Vagina (tissue), 2 donors: ENCODE data around the gene REV1. TPM values are rescaled to one million over a fixed set of nuclear protein-coding genes. Genes with fewer than 3 reads are reported as not detected.
"Not testable (repeated sequence)": the region's sequence is repeated elsewhere in the genome, so short reads cannot be mapped to it uniquely, and the experiment has no call there.

Experiments used
- DNase-seq, 2 donors: peaks; one replicate each; pipeline ENCODE4 v3.0.0-alpha.2; 2017; ENCODE audit errors: extremely low spot score in 2 of 2
- H3K27ac ChIP-seq: fragments of 200-600 bp; sonication (generic); one replicate; pipeline ENCODE4 v1.5.1; 2019
- H3K27me3 ChIP-seq: fragments of 200-600 bp; sonication (generic); one replicate; pipeline ENCODE4 v1.5.1; 2019
- H3K36me3 ChIP-seq, 2 donors: fragments of 200-600 bp; sonication (generic); one replicate each; pipeline ENCODE4 v1.5.1; 2017 to 2019
- H3K4me1 ChIP-seq: fragments of 200-600 bp; sonication (generic); one replicate; pipeline ENCODE4 v1.5.1; 2019
- H3K4me3 ChIP-seq, 2 donors: fragments of 200-600 bp; sonication (generic); 1 replicate in 1 of 2; 2 replicates in 1 of 2; pipeline ENCODE4 v1.5.1; 2016 to 2019
- H3K9me3 ChIP-seq: fragments of 200-600 bp; sonication (generic); one replicate; pipeline ENCODE4 v1.5.1; 2019
- POLR2A ChIP-seq, 2 donors: fragments of 450-650 bp; IDR thresholded peaks; one replicate each; pipeline ENCODE4 v1.6.1; 2017; ENCODE audit warnings: antibody characterized with exemption in 2 of 2, mild to moderate bottlenecking in 2 of 2, moderate library complexity in 2 of 2
- POLR2AphosphoS5 ChIP-seq, 2 donors: sonication (generic); formaldehyde crosslinking; IDR thresholded peaks; one replicate each; pipeline ENCODE4 v1.9.0; 2017; ENCODE audit warnings: antibody characterized with exemption in 2 of 2, mild to moderate bottlenecking in 2 of 2, low read depth in 1 of 2; ENCODE audit not compliant: insufficient read depth in 1 of 2
- intact Hi-C: fragments of 100-400 bp; cut with DNase I; formaldehyde crosslinking; loops from one replicate; pipeline ENCODE4 v1.15.1; 2023
- total RNA-seq: library from RNA; depleted of rRNA; stranded (reverse); fragments of >200 nt; gene quantifications from one replicate; pipeline ENCODE4 v1.2.3, GENCODE V29; 2016
- TF ChIP-seq, protein P1 (sequence below), 3 experiments: fragments of 450-650 bp in 2 of 3; fragments of 200-600 bp in 1 of 3; sonication (generic) in 1 of 3; IDR thresholded peaks; one replicate each; pipeline ENCODE4 v1.5.1; 2017 to 2019; ENCODE audit warnings: antibody characterized with exemption in 3 of 3, mild to moderate bottlenecking in 2 of 3, moderate library complexity in 2 of 3

REV1 gene
- total RNA-seq, 1 donor from 2014 or later, result 102 TPM

DNA sequence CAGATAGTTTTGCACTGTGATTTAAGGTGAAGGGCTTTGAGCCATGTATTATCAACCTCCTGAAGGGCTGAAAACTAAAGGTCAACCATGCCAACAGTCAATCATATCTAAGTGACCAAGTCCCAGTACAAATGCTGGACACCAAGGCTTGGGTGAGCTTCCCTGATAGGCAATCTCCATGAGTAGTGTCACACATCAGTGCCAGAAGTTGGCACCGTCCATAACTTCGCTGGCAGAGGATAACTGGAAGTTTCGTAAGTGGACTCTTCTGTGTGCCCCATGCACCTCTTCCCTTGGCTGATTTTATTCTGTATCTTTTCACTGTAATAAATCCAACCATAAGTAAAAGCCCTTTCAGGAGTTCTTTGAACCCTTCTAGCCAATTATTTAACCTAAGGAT, 13.2 kb downstream of the REV1 start:
- TF ChIP-seq, protein P1, sequence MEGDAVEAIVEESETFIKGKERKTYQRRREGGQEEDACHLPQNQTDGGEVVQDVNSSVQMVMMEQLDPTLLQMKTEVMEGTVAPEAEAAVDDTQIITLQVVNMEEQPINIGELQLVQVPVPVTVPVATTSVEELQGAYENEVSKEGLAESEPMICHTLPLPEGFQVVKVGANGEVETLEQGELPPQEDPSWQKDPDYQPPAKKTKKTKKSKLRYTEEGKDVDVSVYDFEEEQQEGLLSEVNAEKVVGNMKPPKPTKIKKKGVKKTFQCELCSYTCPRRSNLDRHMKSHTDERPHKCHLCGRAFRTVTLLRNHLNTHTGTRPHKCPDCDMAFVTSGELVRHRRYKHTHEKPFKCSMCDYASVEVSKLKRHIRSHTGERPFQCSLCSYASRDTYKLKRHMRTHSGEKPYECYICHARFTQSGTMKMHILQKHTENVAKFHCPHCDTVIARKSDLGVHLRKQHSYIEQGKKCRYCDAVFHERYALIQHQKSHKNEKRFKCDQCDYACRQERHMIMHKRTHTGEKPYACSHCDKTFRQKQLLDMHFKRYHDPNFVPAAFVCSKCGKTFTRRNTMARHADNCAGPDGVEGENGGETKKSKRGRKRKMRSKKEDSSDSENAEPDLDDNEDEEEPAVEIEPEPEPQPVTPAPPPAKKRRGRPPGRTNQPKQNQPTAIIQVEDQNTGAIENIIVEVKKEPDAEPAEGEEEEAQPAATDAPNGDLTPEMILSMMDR (IDR thresholded peaks at IDR 0.05), result no peak
- TF ChIP-seq POLR2A (IDR thresholded peaks at IDR 0.05), result no peak
- intact Hi-C loops, result no loop called here
- H3K4me3 ChIP-seq, result no peak overlapping the region
- H3K27me3 ChIP-seq, result no peaks in the 10 kb centered on the region
- peak overlapping the region; percentile 22 for H3K27ac ChIP-seq
- no peaks in the 10 kb centered on the region for H3K9me3 ChIP-seq
- H3K36me3 ChIP-seq, result no peaks in the 10 kb centered on the region
- peaks cover 88% of the 10 kb centered on the region for H3K4me1 ChIP-seq
- DNase-seq, result no peak

DNA sequence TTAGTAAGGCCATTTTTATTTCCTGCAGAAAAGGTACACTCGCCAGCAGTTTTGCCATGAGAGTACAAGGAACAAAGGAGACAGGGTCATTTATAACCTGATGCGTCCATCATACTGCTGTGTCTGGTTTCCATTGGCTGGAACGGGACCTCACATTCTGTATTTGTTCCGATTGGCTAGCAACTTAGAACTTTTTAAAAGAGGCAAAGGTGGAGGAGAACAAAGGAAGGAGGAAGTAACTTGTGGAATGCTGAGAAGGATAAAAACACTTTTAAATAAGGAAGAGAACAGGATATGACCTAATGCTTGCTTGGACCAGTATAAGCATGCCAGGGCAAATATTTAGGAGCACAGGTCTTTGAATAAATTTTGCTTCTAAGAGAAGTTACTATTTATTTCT, 14.7 kb downstream of the REV1 start:
- TF ChIP-seq POLR2AphosphoS5 (IDR thresholded peaks at IDR 0.05; ENCODE audit: insufficient read depth in 1 of 2, low read depth in 1 of 2), result peak in 1 of 2 donors; percentile 72
- H3K36me3 ChIP-seq, H3K4me3 ChIP-seq, H3K9me3 ChIP-seq, intact Hi-C loops, DNase-seq, H3K27me3 ChIP-seq: not testable (repeated sequence)
- Histone ChIP-seq H3K4me1 (peaks cover 82% of the 10 kb centered on the region), H3K27ac (peak overlapping the region; percentile 22)

GRCh38 chr2:99473518-99474083, 16.2 kb downstream of the REV1 start:
- intact Hi-C loops, result no loop called here
- Histone ChIP-seq H3K27me3 (no peaks in the 10 kb centered on the region), H3K4me1 (peaks cover 69% of the 10 kb centered on the region), H3K9me3 (no peaks in the 10 kb centered on the region), H3K4me3 (no peak overlapping the region), H3K27ac (no peak overlapping the region), H3K36me3 (no peaks in the 10 kb centered on the region)
- DNase-seq, result no peak
- TF ChIP-seq POLR2AphosphoS5 (IDR thresholded peaks at IDR 0.05; ENCODE audit: insufficient read depth in 1 of 2, low read depth in 1 of 2), result no peak
- TF ChIP-seq POLR2A (IDR thresholded peaks at IDR 0.05), result no peak
- TF ChIP-seq, protein P1 (IDR thresholded peaks at IDR 0.05), result no peak

GRCh38 chr2:99472600-99472960, 17.2 kb downstream of the REV1 start:
- Histone ChIP-seq H3K4me3 (no peak overlapping the region), H3K27me3 (no peaks in the 10 kb centered on the region), H3K4me1 (peaks cover 65% of the 10 kb centered on the region), H3K27ac (peak overlapping the region; percentile 42), H3K36me3 (no peaks in the 10 kb centered on the region), H3K9me3 (no peaks in the 10 kb centered on the region)
- no peak for DNase-seq
- TF ChIP-seq POLR2AphosphoS5 (IDR thresholded peaks at IDR 0.05; ENCODE audit: insufficient read depth in 1 of 2, low read depth in 1 of 2) (no peak), POLR2A (IDR thresholded peaks at IDR 0.05) (no peak)
- TF ChIP-seq, protein P1 (IDR thresholded peaks at IDR 0.05), result no peak
- intact Hi-C loops, result no loop called here

GRCh38 chr2:99471654-99472599, 17.9 kb downstream of the REV1 start:
- H3K4me1 ChIP-seq, result peaks cover 62% of the 10 kb centered on the region
- DNase-seq, result no peak
- H3K27ac ChIP-seq, result peak overlapping the region; percentile 42
- intact Hi-C loops, result no loop called here
- no peaks in the 10 kb centered on the region for H3K36me3 ChIP-seq
- no peaks in the 10 kb centered on the region for H3K27me3 ChIP-seq
- no peaks in the 10 kb centered on the region for H3K9me3 ChIP-seq
- TF ChIP-seq, protein P1 (IDR thresholded peaks at IDR 0.05), result no peak
- peak in 1 of 2 donors; percentile 38 for TF ChIP-seq POLR2AphosphoS5 (IDR thresholded peaks at IDR 0.05; ENCODE audit: insufficient read depth in 1 of 2, low read depth in 1 of 2)
- no peak overlapping the region for H3K4me3 ChIP-seq
